ENCODE data around the gene PUDP.

GRCh38 chrX:7169627-7170026 lies 21.7 kb upstream of the PUDP start:
- TF ChIP-seq EZH2 (IDR thresholded peaks at IDR 0.05) (no peak), POLR2AphosphoS5 (IDR thresholded peaks at IDR 0.05; ENCODE audit: borderline replicate concordance, low read depth, low read length) (no peak)

Measured in SK-N-MC (cell line).